ENCODE data around the gene PRKX. TPM values are rescaled to one million over a fixed set of nuclear protein-coding genes. Genes with fewer than 3 reads are reported as not detected.

PRKX gene
- total and polyA plus RNA-seq, 2 of the 4 experiments (the other 2 are of a cell fraction), result 7.2 to 14.9 TPM

- ATAC-seq (ENCODE audit: low read depth) (no peak), DNase-seq (no peak)
- Histone ChIP-seq H3K56ac (ENCODE audit: extremely low read depth, insufficient read depth, low read length) (no peak overlapping the region), H4K20me1 (ENCODE audit: insufficient read depth, low read length) (no peaks in the 10 kb centered on the region), H3K4me3 (ENCODE audit: insufficient read depth, low read depth, low read length) (no peak overlapping the region), H3K4me1 (ENCODE audit: control insufficient read depth, insufficient read depth, low read length) (no peaks in the 10 kb centered on the region), H3K23ac (ENCODE audit: low read depth, low read length) (no peak overlapping the region), H3K27ac (ENCODE audit: insufficient read depth, low read length) (no peak overlapping the region), H4K5ac (ENCODE audit: low read depth, low read length) (no peak overlapping the region), H3K9ac (ENCODE audit: low read depth, low read length) (no peak overlapping the region), H2BK5ac (ENCODE audit: low read depth, low read length, poor library complexity, severe bottlenecking) (no peak overlapping the region), H3K4me2 (ENCODE audit: low read depth, low read length) (no peak overlapping the region), H2AFZ (replicated peaks; ENCODE audit: low read length, poor library complexity) (no peak overlapping the region), H3K79me1 (ENCODE audit: low read depth in 1 of 2, low read length in 2 of 2) (peaks cover 0 to 11% of the 10 kb centered on the region in 2 experiments; a peak in 1 of 4 replicates), H3K14ac (replicated peaks; ENCODE audit: low read depth, low read length) (no peak overlapping the region), H4K8ac (ENCODE audit: low read depth in 2 of 2, low read length in 2 of 2) (no peak overlapping the region), H3K9me3 (ENCODE audit: control insufficient read depth, insufficient read depth, low read length) (no peaks in the 10 kb centered on the region), H4K91ac (ENCODE audit: insufficient read depth, low read depth, low read length) (no peak overlapping the region), H3K36me3 (ENCODE audit: control insufficient read depth, insufficient read depth, low read length) (no peaks in the 10 kb centered on the region), H3K27me3 (ENCODE audit: control insufficient read depth, insufficient read depth, low read length) (no peaks in the 10 kb centered on the region), H2BK15ac (ENCODE audit: low read depth, low read length) (no peak overlapping the region), H2AK9ac (replicated peaks; ENCODE audit: low read depth, low read length, poor library complexity) (no peak overlapping the region), H2AK5ac (ENCODE audit: low read depth, low read length) (no peak overlapping the region), H3K18ac (ENCODE audit: low read depth, low read length) (no peak overlapping the region), H3K4ac (ENCODE audit: low read depth, low read length) (no peak overlapping the region), H2BK120ac (ENCODE audit: low read depth, low read length) (no peak overlapping the region), H2BK20ac (ENCODE audit: low read depth, low read length) (no peak overlapping the region), H3K9me1 (ENCODE audit: insufficient read depth, low read length) (no peaks in the 10 kb centered on the region)
- TF ChIP-seq USF2 (IDR thresholded peaks at IDR 0.05; ENCODE audit: low read depth, low read length) (no peak), RFX5 (IDR thresholded peaks at IDR 0.05; ENCODE audit: low read depth, low read length) (no peak), MAFK (IDR thresholded peaks at IDR 0.05; ENCODE audit: low read depth, low read length) (no peak), RCOR1 (IDR thresholded peaks at IDR 0.05; ENCODE audit: insufficient replicate concordance, low read length) (no peak), BHLHE40 (IDR thresholded peaks at IDR 0.05; ENCODE audit: low read depth, low read length) (no peak), NFE2L2 (IDR thresholded peaks at IDR 0.05; ENCODE audit: low read depth, low read length) (no peak), CTCF (conservative IDR thresholded peaks at IDR 0.05; ENCODE audit: low read depth, low read length) (no peak), SMC3 (IDR thresholded peaks at IDR 0.05; ENCODE audit: low read depth, low read length) (no peak), POLR2A (IDR thresholded peaks at IDR 0.05; ENCODE audit: low read depth, low read length) (no peak)
- TF ChIP-seq, protein P1, sequence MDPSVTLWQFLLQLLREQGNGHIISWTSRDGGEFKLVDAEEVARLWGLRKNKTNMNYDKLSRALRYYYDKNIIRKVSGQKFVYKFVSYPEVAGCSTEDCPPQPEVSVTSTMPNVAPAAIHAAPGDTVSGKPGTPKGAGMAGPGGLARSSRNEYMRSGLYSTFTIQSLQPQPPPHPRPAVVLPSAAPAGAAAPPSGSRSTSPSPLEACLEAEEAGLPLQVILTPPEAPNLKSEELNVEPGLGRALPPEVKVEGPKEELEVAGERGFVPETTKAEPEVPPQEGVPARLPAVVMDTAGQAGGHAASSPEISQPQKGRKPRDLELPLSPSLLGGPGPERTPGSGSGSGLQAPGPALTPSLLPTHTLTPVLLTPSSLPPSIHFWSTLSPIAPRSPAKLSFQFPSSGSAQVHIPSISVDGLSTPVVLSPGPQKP (IDR thresholded peaks at IDR 0.05; ENCODE audit: borderline replicate concordance, low read depth, low read length), result no peak
- WGBS, 2 experiments (ENCODE audit: extremely low coverage in 2 of 2, insufficient read length in 1 of 2), result no CpG with 5 or more reads among the region's 3 CpGs
- no TSS peak for BruUV-seq (replicated peaks)
- intact Hi-C loops (cut with micrococcal nuclease) (no loop called here), dilution Hi-C loops (cut with HindIII; ENCODE audit: low sequenced_read_pairs, unreplicated experiment) (no loop called here), in situ Hi-C loops (cut with MboI; ENCODE audit: low sequenced_read_pairs) (no loop called here)
- CTCF ChIA-PET, result no interaction called here
- POLR2A ChIA-PET (ENCODE audit: unreplicated experiment), result no interaction called here
These were observed 2.5 kb upstream of the PRKX start for GRCh38 chrX:3715921-3716320.
